SU-DHL-6 (cell line): Measurements from ENCODE around the gene FAM187B.
"Not testable (repeated sequence)": the region's sequence is repeated elsewhere in the genome, so short reads cannot be mapped to it uniquely, and the experiment has no call there.

Experiments used
- H2AFZ ChIP-seq: fragments of 200-600 bp; sonication (generic); 2 replicates; pipeline ENCODE4 v1.6.1; 2014; ENCODE audit warnings: low read depth, mild to moderate bottlenecking, moderate library complexity, mixed read lengths, antibody characterized with exemption, low read length; ENCODE audit not compliant: severe bottlenecking
- H3F3A ChIP-seq: fragments of 200-600 bp; shearing (Covaris generic); 2 replicates; pipeline ENCODE4 v1.6.0; 2016; ENCODE audit warnings: antibody characterized with exemption, mild to moderate bottlenecking; ENCODE audit not compliant: insufficient read depth
- H3K27ac ChIP-seq: fragments of 200-600 bp; sonication (generic); 2 replicates; pipeline ENCODE4 v1.5.1; 2016; ENCODE audit warnings: low read depth, mild to moderate bottlenecking, low read length, moderate library complexity, mixed read lengths
- H3K27me3 ChIP-seq: fragments of 200-600 bp; sonication (generic), shearing (Covaris generic); 2 replicates; pipeline ENCODE4 v1.6.0; 2014; ENCODE audit warnings: mild to moderate bottlenecking, low read length
- H3K36me3 ChIP-seq: fragments of 200-600 bp; sonication (generic); 2 replicates; pipeline ENCODE4 v1.6.1; 2014; ENCODE audit warnings: mild to moderate bottlenecking, low read length, mixed read lengths
- H3K4me2 ChIP-seq: fragments of 300-600, 200-600 bp; shearing (Covaris generic), sonication (generic); 2 replicates; pipeline ENCODE4 v1.6.0; 2014; ENCODE audit warnings: low read length, low read depth, mild to moderate bottlenecking; ENCODE audit not compliant: poor library complexity, severe bottlenecking
- H3K4me3 ChIP-seq: fragments of 200-600 bp; sonication (generic); 2 replicates; pipeline ENCODE4 v1.5.1; 2014; ENCODE audit warnings: antibody characterized with exemption, low read length, mild to moderate bottlenecking, mixed read lengths; ENCODE audit not compliant: insufficient read depth, poor library complexity, severe bottlenecking
- H3K79me2 ChIP-seq: fragments of 200-600 bp; sonication (generic); 2 replicates; pipeline ENCODE4 v1.6.1; 2014; ENCODE audit warnings: mild to moderate bottlenecking, low read length, moderate library complexity; ENCODE audit not compliant: insufficient read depth
- H3K9ac ChIP-seq: fragments of 200-600 bp; sonication (generic); 2 replicates; pipeline ENCODE4 v1.7.0; 2014; ENCODE audit warnings: mild to moderate bottlenecking, low read length
- H3K9me2 ChIP-seq: fragments of 200-600 bp; sonication (generic); replicated peaks from 2 replicates; pipeline ENCODE4 v1.6.1; 2014; ENCODE audit warnings: low read length; ENCODE audit not compliant: insufficient read depth
- H3K9me3 ChIP-seq: fragments of 200-600 bp; sonication (generic); 2 replicates; pipeline ENCODE4 v1.6.1; 2014; ENCODE audit warnings: low read length, mixed read lengths; ENCODE audit not compliant: insufficient read depth
- H4K20me1 ChIP-seq: fragments of 200-600 bp; sonication (generic); 2 replicates; pipeline ENCODE4 v1.6.1; 2014; ENCODE audit warnings: low read depth, mild to moderate bottlenecking, antibody characterized with exemption, low read length, moderate library complexity, mixed read lengths
- EZH2phosphoT487 ChIP-seq: fragments of 200-600 bp; sonication (generic), shearing (Covaris generic); conservative IDR thresholded peaks from 2 replicates; pipeline ENCODE4 v1.6.1; 2018; ENCODE audit warnings: mild to moderate bottlenecking, antibody characterized with exemption, low read length, moderate library complexity, mixed read lengths
- TF ChIP-seq, protein P1 (sequence below): fragments of 200-600 bp; sonication (generic); IDR thresholded peaks from one replicate; pipeline ENCODE4 v1.5.1; 2017; ENCODE audit warnings: antibody characterized with exemption, mild to moderate bottlenecking, low read length, moderate library complexity; ENCODE audit not compliant: insufficient read depth, poor library complexity, severe bottlenecking

Gene FAM187B

DNA sequence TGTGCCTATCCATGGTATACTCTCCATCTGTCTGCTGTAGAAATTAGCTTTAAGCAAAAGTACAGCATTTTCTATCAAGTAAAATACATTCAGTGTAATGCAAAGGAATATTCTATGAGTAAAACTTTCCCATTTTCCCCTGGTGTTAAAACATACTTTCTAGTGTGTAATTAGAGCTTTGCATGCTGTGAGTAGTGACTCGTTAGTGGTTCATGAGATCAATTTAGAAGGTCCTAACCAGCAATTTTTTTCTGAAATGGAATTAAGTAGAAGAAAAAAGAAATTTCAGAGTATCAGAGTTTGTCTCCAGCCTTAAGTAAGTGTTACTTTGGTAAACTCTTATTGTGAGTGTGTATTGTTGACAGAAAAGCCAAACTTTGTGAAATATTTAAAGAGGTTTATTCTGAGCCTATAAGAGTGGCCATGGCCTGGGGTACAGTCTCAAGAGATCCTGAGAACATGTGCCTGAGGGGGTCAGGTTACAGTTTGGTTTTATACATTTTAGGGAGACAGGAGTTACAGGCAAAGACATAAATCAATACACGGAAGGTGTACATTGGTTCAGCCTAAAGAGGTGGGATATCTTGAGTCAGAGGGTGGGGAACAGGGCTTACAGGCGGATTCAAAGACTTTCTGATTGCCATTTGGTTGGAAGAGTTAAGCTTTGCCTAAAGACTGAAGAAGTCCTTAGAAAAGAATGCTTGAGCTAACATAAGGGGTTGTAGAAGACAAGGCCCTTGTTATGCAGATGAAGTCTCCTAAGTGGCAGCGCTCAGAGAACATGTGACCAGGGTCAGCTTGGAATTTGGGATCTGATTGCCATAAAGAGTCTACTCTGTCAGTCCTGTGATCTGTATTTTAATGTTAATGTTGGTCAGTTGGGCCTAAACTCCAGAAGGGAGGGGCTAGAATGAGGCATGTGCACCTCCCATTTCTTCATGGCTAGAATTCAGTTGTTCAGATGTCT, 25.5 kb downstream of the FAM187B start:
- TF ChIP-seq, protein P1, sequence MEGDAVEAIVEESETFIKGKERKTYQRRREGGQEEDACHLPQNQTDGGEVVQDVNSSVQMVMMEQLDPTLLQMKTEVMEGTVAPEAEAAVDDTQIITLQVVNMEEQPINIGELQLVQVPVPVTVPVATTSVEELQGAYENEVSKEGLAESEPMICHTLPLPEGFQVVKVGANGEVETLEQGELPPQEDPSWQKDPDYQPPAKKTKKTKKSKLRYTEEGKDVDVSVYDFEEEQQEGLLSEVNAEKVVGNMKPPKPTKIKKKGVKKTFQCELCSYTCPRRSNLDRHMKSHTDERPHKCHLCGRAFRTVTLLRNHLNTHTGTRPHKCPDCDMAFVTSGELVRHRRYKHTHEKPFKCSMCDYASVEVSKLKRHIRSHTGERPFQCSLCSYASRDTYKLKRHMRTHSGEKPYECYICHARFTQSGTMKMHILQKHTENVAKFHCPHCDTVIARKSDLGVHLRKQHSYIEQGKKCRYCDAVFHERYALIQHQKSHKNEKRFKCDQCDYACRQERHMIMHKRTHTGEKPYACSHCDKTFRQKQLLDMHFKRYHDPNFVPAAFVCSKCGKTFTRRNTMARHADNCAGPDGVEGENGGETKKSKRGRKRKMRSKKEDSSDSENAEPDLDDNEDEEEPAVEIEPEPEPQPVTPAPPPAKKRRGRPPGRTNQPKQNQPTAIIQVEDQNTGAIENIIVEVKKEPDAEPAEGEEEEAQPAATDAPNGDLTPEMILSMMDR, result no peak
- TF ChIP-seq EZH2phosphoT487, result no peak
- Histone ChIP-seq H3K27ac (no peak overlapping the region), H2AFZ (no peak overlapping the region), H4K20me1 (no peaks in the 10 kb centered on the region), H3K9ac (no peak overlapping the region), H3K27me3 (no peaks in the 10 kb centered on the region), H3F3A (peaks cover 23% of the 10 kb centered on the region), H3K4me2 (no peak overlapping the region), H3K79me2 (no peaks in the 10 kb centered on the region), H3K4me3 (no peak overlapping the region), H3K36me3 (no peaks in the 10 kb centered on the region), H3K9me3 (no peaks in the 10 kb centered on the region), H3K9me2 (no peaks in the 10 kb centered on the region)

DNA sequence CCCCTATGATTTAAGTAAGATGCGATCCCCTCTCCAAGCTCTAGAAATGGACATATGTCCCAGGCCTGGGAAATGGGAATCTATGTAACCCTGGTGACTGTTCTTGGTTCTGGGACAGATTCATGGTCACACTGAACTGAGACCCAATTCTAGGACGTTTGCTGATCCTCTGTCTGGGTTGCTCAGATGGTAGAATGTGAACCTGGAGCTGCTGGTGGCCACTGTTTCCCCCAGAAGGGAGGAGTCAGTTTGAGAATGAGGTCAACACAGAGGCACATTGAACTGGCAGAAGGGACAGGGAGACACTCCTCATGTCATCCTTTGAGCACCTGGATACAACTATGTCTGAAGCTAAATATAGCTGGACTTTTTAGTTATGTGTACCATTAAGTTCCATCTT, 29.1 kb downstream of the FAM187B start:
- no peak overlapping the region for H3K4me2 ChIP-seq
- TF ChIP-seq EZH2phosphoT487, result no peak
- TF ChIP-seq, protein P1, result no peak

DNA sequence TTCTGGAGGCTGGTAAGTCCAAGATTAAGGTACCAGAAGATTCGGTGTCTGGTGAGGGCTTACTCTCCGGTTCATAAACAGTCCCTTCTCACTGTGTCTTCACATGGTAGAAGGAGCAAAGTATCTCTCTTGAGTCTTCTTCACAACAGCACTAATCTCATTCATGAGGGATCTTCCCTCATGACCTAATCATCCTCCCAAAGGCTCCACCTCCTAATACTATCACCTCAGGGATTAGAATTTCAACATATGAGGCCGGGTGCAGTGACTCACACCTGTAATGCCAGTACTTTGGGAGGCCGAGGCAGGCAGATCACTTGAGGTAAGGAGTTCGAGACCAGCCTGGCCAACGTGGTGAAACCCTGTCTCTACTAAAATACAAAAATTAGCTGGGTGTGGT, 31.7 kb downstream of the FAM187B start:
- H2AFZ ChIP-seq, H3K9me2 ChIP-seq, H4K20me1 ChIP-seq, H3K27ac ChIP-seq, H3K36me3 ChIP-seq, H3K9me3 ChIP-seq, H3K79me2 ChIP-seq, H3F3A ChIP-seq, H3K9ac ChIP-seq, H3K4me3 ChIP-seq, H3K27me3 ChIP-seq, H3K4me2 ChIP-seq: not testable (repeated sequence)

More for the DNA sequence above, 29.1 kb downstream of the FAM187B start:
- no peaks in the 10 kb centered on the region for H3K9me2 ChIP-seq
- no peaks in the 10 kb centered on the region for H3K27me3 ChIP-seq
- no peak overlapping the region for H2AFZ ChIP-seq
- no peak overlapping the region for H3K9ac ChIP-seq
- H3K27ac ChIP-seq, result no peak overlapping the region
- no peak overlapping the region for H3K4me3 ChIP-seq
- no peaks in the 10 kb centered on the region for H4K20me1 ChIP-seq
- H3K36me3 ChIP-seq, result no peaks in the 10 kb centered on the region
- no peaks in the 10 kb centered on the region for H3K79me2 ChIP-seq
- no peaks in the 10 kb centered on the region for H3F3A ChIP-seq
- H3K9me3 ChIP-seq, result no peaks in the 10 kb centered on the region

DNA sequence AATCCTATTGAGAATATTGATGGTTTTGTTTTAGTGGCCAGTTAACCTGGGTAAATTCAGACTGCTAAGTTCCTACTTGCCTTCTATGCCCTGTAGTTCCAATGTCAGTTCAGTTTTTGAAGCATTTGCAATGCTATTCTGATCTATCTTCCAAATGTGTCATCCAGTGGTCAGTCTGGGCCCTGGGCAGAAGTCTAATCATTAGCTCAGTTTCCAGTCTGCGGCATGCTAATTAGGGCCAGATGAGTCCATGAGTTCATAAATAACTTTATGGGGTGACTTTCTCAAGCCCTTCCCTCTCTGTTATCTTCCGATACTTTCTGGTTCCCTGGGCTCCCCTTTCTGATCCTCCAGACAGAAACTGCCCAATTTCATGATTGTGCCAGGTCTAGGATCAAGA, 32.7 kb downstream of the FAM187B start:
- Histone ChIP-seq H4K20me1 (no peaks in the 10 kb centered on the region), H3K27ac (no peak overlapping the region), H2AFZ (no peak overlapping the region), H3F3A (no peaks in the 10 kb centered on the region), H3K9ac (no peak overlapping the region), H3K79me2 (no peaks in the 10 kb centered on the region), H3K9me2 (no peaks in the 10 kb centered on the region), H3K4me2 (no peak overlapping the region), H3K9me3 (no peaks in the 10 kb centered on the region), H3K27me3 (no peaks in the 10 kb centered on the region), H3K4me3 (no peak overlapping the region), H3K36me3 (no peaks in the 10 kb centered on the region)
- TF ChIP-seq, protein P1, result no peak
- no peak for TF ChIP-seq EZH2phosphoT487
